Activated CD4-positive, alpha-beta T cell treated with anti-CD3 and anti-CD28 coated beads for 36 hours (primary cell): ENCODE measurements around the gene EPHB1. TPM values are rescaled to one million over a fixed set of nuclear protein-coding genes. Genes with fewer than 3 reads are reported as not detected.
"Not testable (repeated sequence)": the region's sequence is repeated elsewhere in the genome, so short reads cannot be mapped to it uniquely, and the experiment has no call there.

Experiments
- ATAC-seq: fragments of 200-7000 bp; cut with Tn5 transposase; one replicate; pipeline ENCODE4 v1.10.0; 2021; ENCODE audit warnings: mild to moderate bottlenecking, moderate library complexity
- CTCF ChIA-PET: fragments of 350-600 bp; sonication (Branson Sonifier 250); formaldehyde crosslinking; loops from one replicate; lab custom pipeline; 2021; ENCODE audit warnings: antibody characterized with exemption; lab: Charles Lee
- POLR2A ChIA-PET: fragments of 350-600 bp; sonication (Branson Sonifier 250); formaldehyde crosslinking; loops from one replicate; lab custom pipeline; 2021; ENCODE audit warnings: antibody characterized with exemption, inconsistent platforms; lab: Charles Lee
- DNase-seq: peaks from one replicate; pipeline ENCODE4 v3.0.0-alpha.2; 2020
- H3K27ac Mint-ChIP-seq: one replicate; pipeline ENCODE4 v1.8.0; 2021; ENCODE audit warnings: mixed read lengths
- H3K27me3 Mint-ChIP-seq: one replicate; pipeline ENCODE4 v1.8.0; 2021; ENCODE audit warnings: mixed read lengths
- H3K36me3 Mint-ChIP-seq: one replicate; pipeline ENCODE4 v1.8.0; 2021; ENCODE audit warnings: low read depth, mixed read lengths
- H3K4me1 Mint-ChIP-seq: one replicate; pipeline ENCODE4 v1.8.0; 2021; ENCODE audit warnings: mixed read lengths
- H3K4me3 Mint-ChIP-seq: one replicate; pipeline ENCODE4 v1.8.0; 2021; ENCODE audit warnings: mild to moderate bottlenecking, moderate library complexity, mixed read lengths
- H3K9me3 Mint-ChIP-seq: one replicate; pipeline ENCODE4 v1.8.0; 2021; ENCODE audit warnings: low read depth, mixed read lengths
- intact Hi-C, 2 experiments: fragments of 100-400 bp; cut with DNase I in 1 of 2; cut with micrococcal nuclease in 1 of 2; formaldehyde crosslinking; loops; one replicate each; pipeline versions ENCODE4 v1.14.2 to v1.15.1; 2022 to 2024; cut with DNase I, micrococcal nuclease
- total RNA-seq, 2 experiments: library from RNA; stranded (reverse); gene quantifications; one replicate each; pipeline ENCODE4 v1.2.3, GENCODE V29; 2021

The EPHB1 gene
- total RNA-seq, 2 experiments from 2014 or later, result 0.60 to 0.98 TPM

GRCh38 chr3:134777341-134777740 is 17.7 kb upstream of the EPHB1 start:
- H3K4me3 Mint-ChIP-seq, result no peak overlapping the region
- POLR2A ChIA-PET, result no interaction called here
- H3K4me1 Mint-ChIP-seq, result peaks cover 2% of the 10 kb centered on the region
- no peak for ATAC-seq
- H3K9me3 Mint-ChIP-seq, result no peaks in the 10 kb centered on the region
- H3K36me3 Mint-ChIP-seq, result no peaks in the 10 kb centered on the region
- no peaks in the 10 kb centered on the region for H3K27me3 Mint-ChIP-seq
- intact Hi-C loops, result no loop called here
- no peak overlapping the region for H3K27ac Mint-ChIP-seq
- CTCF ChIA-PET, result no interaction called here
- DNase-seq, result no peak

GRCh38 chr3:134788283-134788682 is 6.8 kb upstream of the EPHB1 start:
- H3K36me3 Mint-ChIP-seq, POLR2A ChIA-PET, ATAC-seq, H3K9me3 Mint-ChIP-seq, H3K27ac Mint-ChIP-seq, intact Hi-C loops, DNase-seq, H3K4me3 Mint-ChIP-seq, H3K4me1 Mint-ChIP-seq: not testable (repeated sequence)
- CTCF ChIA-PET, result interaction anchor here (0.6 kb wide), 2 partner anchors 29 to 188 kb away, joined by 3 to 4 read pairs; no protein-coding TSS in a partner anchor
- H3K27me3 Mint-ChIP-seq, result peaks cover 31% of the 10 kb centered on the region

DNA sequence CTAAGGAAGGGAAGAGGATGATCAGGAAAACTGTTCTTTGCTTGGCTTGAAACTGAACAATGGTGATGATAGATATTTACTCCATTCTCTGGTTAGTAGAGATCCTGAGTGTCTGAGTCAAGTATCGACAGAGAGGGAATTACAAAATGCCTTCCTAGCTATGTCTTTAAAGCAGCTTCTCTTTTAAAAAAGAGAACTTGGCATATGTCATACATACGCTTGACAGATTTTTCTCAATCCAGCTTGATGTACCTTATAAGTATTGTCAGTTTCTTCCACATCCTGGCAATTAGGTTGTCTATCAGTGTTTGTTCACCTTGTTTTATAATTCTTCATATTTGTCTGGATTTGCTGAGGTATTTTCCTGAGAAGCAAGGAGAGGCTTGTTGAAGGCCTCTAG is 5.0 kb upstream of the EPHB1 start:
- peaks cover 1% of the 10 kb centered on the region for H3K4me1 Mint-ChIP-seq
- H3K4me3 Mint-ChIP-seq, result no peak overlapping the region
- H3K27me3 Mint-ChIP-seq, result peaks cover 41% of the 10 kb centered on the region
- no peaks in the 10 kb centered on the region for H3K9me3 Mint-ChIP-seq
- ATAC-seq (no peak), DNase-seq (no peak)
- POLR2A ChIA-PET, result no interaction called here
- H3K36me3 Mint-ChIP-seq, result no peaks in the 10 kb centered on the region
- intact Hi-C loops, result loop anchor here in 1 of 2 experiments (5.0 kb wide), 1 partner anchor 712 kb away; no protein-coding TSS in a partner anchor
- CTCF ChIA-PET, result interaction anchor here (0.6 kb wide), 1 partner anchor 96 kb away, joined by 3 read pairs; no protein-coding TSS in a partner anchor
- no peak overlapping the region for H3K27ac Mint-ChIP-seq

DNA sequence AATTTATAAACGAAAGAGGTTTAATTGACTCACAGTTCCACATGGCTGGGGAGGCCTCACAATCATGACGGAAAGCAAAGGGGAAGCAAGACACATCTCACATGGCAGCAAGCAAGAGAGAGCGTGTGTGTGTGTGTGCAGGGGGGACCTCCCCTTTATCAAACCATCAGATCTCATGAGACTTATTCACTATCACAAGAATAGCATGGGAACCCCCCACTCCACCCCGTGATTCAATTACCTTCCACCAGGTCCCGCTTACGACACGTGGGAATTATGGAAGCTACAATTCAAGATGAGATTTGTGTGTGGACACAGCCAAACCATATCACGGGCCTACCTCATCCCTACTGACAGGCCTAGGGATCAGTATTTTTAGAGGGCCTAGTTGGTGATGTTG is 3.1 kb upstream of the EPHB1 start:
- ChIA-PET POLR2A (interaction anchor here (0.6 kb wide), 1 partner anchor 23 kb away, joined by 7 read pairs; no protein-coding TSS in a partner anchor), CTCF (interaction anchor here (1.0 kb wide), 1 partner anchor 321 kb away, joined by 3 read pairs; no protein-coding TSS in a partner anchor)
- no peak for ATAC-seq
- DNase-seq, result no peak
- H3K27me3 Mint-ChIP-seq, result peaks cover 41% of the 10 kb centered on the region
- H3K4me3 Mint-ChIP-seq, result no peak overlapping the region
- intact Hi-C loops, result loop anchor here in 1 of 2 experiments (5.0 kb wide), 1 partner anchor 710 kb away; no protein-coding TSS in a partner anchor
- no peaks in the 10 kb centered on the region for H3K36me3 Mint-ChIP-seq
- H3K9me3 Mint-ChIP-seq, result no peaks in the 10 kb centered on the region
- no peak overlapping the region for H3K27ac Mint-ChIP-seq
- H3K4me1 Mint-ChIP-seq, result peaks cover 5% of the 10 kb centered on the region

DNA sequence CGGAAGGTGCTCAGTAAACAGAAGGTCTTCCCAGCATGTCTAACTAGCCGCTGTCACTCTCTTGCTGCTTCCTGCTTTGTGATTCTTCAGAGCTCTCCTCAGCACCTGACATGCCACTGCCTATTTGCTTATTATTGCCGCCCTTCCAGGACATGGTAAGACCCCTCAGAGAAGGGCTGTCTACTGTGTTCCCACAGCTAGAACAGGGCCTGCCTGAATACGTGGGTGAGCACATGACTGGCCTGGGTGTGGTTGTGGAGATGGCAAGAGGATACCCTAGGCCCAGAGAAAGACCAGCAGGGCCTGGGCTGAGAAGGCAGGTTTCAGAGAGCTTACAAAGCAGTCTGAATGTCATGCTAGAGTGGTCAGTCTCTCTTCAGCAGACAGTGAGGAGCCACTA is 2.4 kb upstream of the EPHB1 start:
- Mint-ChIP-seq H3K4me1 (peaks cover 7% of the 10 kb centered on the region), H3K4me3 (no peak overlapping the region), H3K36me3 (no peaks in the 10 kb centered on the region), H3K9me3 (no peaks in the 10 kb centered on the region), H3K27me3 (peaks cover 41% of the 10 kb centered on the region), H3K27ac (no peak overlapping the region)
- DNase-seq, result no peak
- ChIA-PET CTCF (interaction anchor here (1.0 kb wide), 1 partner anchor 321 kb away, joined by 3 read pairs; no protein-coding TSS in a partner anchor), POLR2A (no interaction called here)
- ATAC-seq, result no peak
- intact Hi-C loops, result loop anchor here in 1 of 2 experiments (5.0 kb wide), 1 partner anchor 710 kb away; no protein-coding TSS in a partner anchor

GRCh38 chr3:134793562-134793961 is 1.5 kb upstream of the EPHB1 start:
- Mint-ChIP-seq H3K4me3 (no peak overlapping the region), H3K4me1 (peaks cover 7% of the 10 kb centered on the region), H3K27ac (no peak overlapping the region), H3K36me3 (no peaks in the 10 kb centered on the region), H3K9me3 (no peaks in the 10 kb centered on the region), H3K27me3 (peaks cover 46% of the 10 kb centered on the region)
- CTCF ChIA-PET, result interaction anchor here (0.6 to 1.0 kb wide), 2 partner anchors 21 to 1089 kb away, joined by 3 read pairs; no protein-coding TSS in a partner anchor
- POLR2A ChIA-PET, result no interaction called here
- intact Hi-C loops, result loop anchor here in 1 of 2 experiments (5.0 kb wide), 1 partner anchor 709 kb away; no protein-coding TSS in a partner anchor
- no peak for ATAC-seq
- no peak for DNase-seq

GRCh38 chr3:134794323-134794722 is 737 bp upstream of the EPHB1 start:
- ATAC-seq, result no peak
- Mint-ChIP-seq H3K4me1 (peaks cover 7% of the 10 kb centered on the region), H3K27ac (no peak overlapping the region), H3K36me3 (no peaks in the 10 kb centered on the region), H3K4me3 (no peak overlapping the region), H3K27me3 (peaks cover 46% of the 10 kb centered on the region), H3K9me3 (no peaks in the 10 kb centered on the region)
- no peak for DNase-seq
- CTCF ChIA-PET, result interaction anchor here (0.5 to 1.4 kb wide), 12 partner anchors 10 to 1248 kb away, joined by 3 to 5 read pairs (median 3); no protein-coding TSS in a partner anchor
- intact Hi-C loops, result loop anchor here (2.0 to 5.0 kb wide), 3 partner anchors 184 to 1100 kb away; no protein-coding TSS in a partner anchor
- POLR2A ChIA-PET, result no interaction called here

GRCh38 chr3:134795746-134796280 is 753 bp downstream of the EPHB1 start:
- peaks cover 47% of the 10 kb centered on the region for H3K27me3 Mint-ChIP-seq

DNA sequence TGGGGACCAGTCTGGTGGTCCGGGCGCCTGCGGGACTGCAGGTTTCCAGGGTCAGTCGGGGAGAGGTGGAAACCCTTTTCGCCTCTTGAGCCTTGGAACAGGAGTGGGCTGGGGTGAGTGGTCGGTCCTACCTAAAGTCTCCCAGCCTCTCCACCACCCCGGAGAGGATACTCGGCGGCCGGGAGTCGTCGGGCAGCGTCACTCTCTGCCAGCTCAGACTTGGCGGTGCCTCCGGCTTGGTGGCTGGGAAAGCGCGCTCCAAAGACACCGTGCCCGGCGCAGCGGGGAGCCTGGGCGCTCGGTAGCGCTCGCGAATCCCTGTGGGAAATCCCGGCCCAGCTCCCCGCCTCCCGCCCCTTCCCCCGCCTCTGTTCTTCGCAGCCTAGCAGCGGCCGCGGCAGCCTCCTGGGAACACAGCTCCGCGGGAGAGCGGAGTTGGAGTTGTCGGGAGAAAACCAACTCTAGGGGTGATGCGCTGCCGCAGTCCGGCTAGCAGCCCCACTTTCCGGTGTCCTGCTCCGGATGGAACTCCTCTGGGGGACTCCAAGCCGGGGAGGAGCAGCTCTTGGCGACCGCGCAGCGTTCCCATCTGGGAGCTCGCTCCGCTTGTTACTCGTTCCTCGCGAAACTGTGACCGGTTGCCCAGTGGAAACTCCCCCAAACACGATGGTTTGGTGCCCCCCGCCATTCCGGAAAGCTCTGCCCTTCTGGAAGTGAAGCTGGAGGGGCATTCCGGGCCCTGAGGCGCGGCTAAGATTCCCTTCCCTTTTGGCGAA is 1.4 kb downstream of the EPHB1 start:
- peak; percentile 21 for DNase-seq
- Mint-ChIP-seq H3K4me3 (peak overlapping the region; percentile 9), H3K4me1 (peaks cover 7% of the 10 kb centered on the region), H3K27me3 (peaks cover 47% of the 10 kb centered on the region), H3K9me3 (no peaks in the 10 kb centered on the region), H3K27ac (no peak overlapping the region), H3K36me3 (no peaks in the 10 kb centered on the region)
- intact Hi-C loops, result loop anchor here in 1 of 2 experiments (5.0 kb wide), 1 partner anchor 1246 kb away; no protein-coding TSS in a partner anchor
- ChIA-PET CTCF (interaction anchor here (0.6 to 1.5 kb wide), 6 partner anchors 41 to 1512 kb away, joined by 3 to 4 read pairs (median 4); no protein-coding TSS in a partner anchor), POLR2A (no interaction called here)
- no peak for ATAC-seq

More at GRCh38 chr3:134795746-134796280, 753 bp downstream of the EPHB1 start:
- POLR2A ChIA-PET, result no interaction called here
- Mint-ChIP-seq H3K4me1 (peaks cover 7% of the 10 kb centered on the region), H3K9me3 (no peaks in the 10 kb centered on the region), H3K4me3 (peak overlapping the region; percentile 75), H3K36me3 (no peaks in the 10 kb centered on the region), H3K27ac (no peak overlapping the region)
- DNase-seq, result peak; percentile 22
- intact Hi-C loops, result loop anchor here in 1 of 2 experiments (1.0 to 5.0 kb wide), 6 partner anchors 42 to 1246 kb away; no protein-coding TSS in a partner anchor
- CTCF ChIA-PET, result interaction anchor here (0.7 to 1.5 kb wide), 7 partner anchors 11 to 156 kb away, joined by 3 to 4 read pairs (median 3); no protein-coding TSS in a partner anchor
- ATAC-seq, result no peak

GRCh38 chr3:134797057-134797740 is 2.1 kb downstream of the EPHB1 start:
- intact Hi-C loops, result loop anchor here in 1 of 2 experiments (5.0 kb wide), 1 partner anchor 1245 kb away; no protein-coding TSS in a partner anchor
- ChIA-PET POLR2A (no interaction called here), CTCF (interaction anchor here (0.6 to 1.5 kb wide), 4 partner anchors 131 to 1513 kb away, joined by 3 to 4 read pairs (median 4); no protein-coding TSS in a partner anchor)
- ATAC-seq (no peak), DNase-seq (no peak)
- Mint-ChIP-seq H3K9me3 (no peaks in the 10 kb centered on the region), H3K36me3 (no peaks in the 10 kb centered on the region), H3K27ac (no peak overlapping the region), H3K27me3 (peaks cover 43% of the 10 kb centered on the region), H3K4me1 (peaks cover 10% of the 10 kb centered on the region), H3K4me3 (no peak overlapping the region)
